HepG2 (cell line): ENCODE data around the gene BHLHA9. TPM values are rescaled to one million over a fixed set of nuclear protein-coding genes. Genes with fewer than 3 reads are reported as not detected.

ENCODE experiments used
- ATAC-seq: fragments of 200-7000 bp; cut with Tn5 transposase; 3 replicates; pipeline ENCODE4 v1.9.1; 2020; ENCODE audit warnings: mild to moderate bottlenecking, moderate library complexity
- BruUV-seq: library from RNA; stranded (reverse); fragments of 400-500 nt; replicated peaks from 2 replicates; lab custom pipeline; 2021; lab: Mats Ljungman, UMichigan
- CTCF ChIA-PET: fragments of 300-600 bp; formaldehyde crosslinking; extraction: SDS; loops from one replicate; lab custom pipeline; 2021; ENCODE audit warnings: low total read pairs, inconsistent platforms, low intra/inter-chr PET ratio; lab: Yijun Ruan, JAX
- POLR2A ChIA-PET: fragments of 350-600 bp; sonication (Branson Sonifier 250); formaldehyde crosslinking; loops from one replicate; lab custom pipeline; 2020; ENCODE audit warnings: antibody characterized with exemption, inconsistent platforms; lab: Yijun Ruan, JAX
- DNase-seq: peaks from one replicate; pipeline ENCODE4 v3.0.0-alpha.2; 2015; ENCODE audit warnings: low spot score
- FAIRE-seq: peaks from 3 replicates; lab custom pipeline; 2011; peaks lifted over from hg19 to GRCh38; lab: Jason Lieb, UNC
- H2AFZ ChIP-seq: one replicate; pipeline ENCODE4 v1.6.1; 2011; ENCODE audit warnings: low read length, inconsistent platforms
- H3K27ac ChIP-seq: fragments of 300-600 bp; 3 replicates; pipeline ENCODE4 v1.8.0; 2011; ENCODE audit warnings: mixed run types, mild to moderate bottlenecking, mixed read lengths, low read length, inconsistent platforms; ENCODE audit not compliant: insufficient read depth; ENCODE audit errors: extremely low read length
- H3K27me3 ChIP-seq, 2 experiments: fragments of 200-600 bp in 1 of 2; 2 replicates in 1 of 2; 3 replicates in 1 of 2; pipeline versions ENCODE4 v1.6.0 to v1.8.0; 2011; ENCODE audit warnings: low read length in 2 of 2, mild to moderate bottlenecking in 2 of 2, moderate library complexity in 2 of 2, inconsistent platforms in 1 of 2; ENCODE audit not compliant: insufficient read depth in 2 of 2, control insufficient read depth in 1 of 2
- H3K36me3 ChIP-seq, 2 experiments: fragments of 200-600 bp in 1 of 2; replicated peaks in 1 of 2; 2 replicates in 1 of 2; 3 replicates in 1 of 2; pipeline versions ENCODE4 v1.5.1 to v1.8.0; 2011; ENCODE audit warnings: low read length in 2 of 2, inconsistent platforms in 1 of 2; ENCODE audit not compliant: insufficient read depth in 2 of 2, control insufficient read depth in 1 of 2
- H3K4me1 ChIP-seq: 2 replicates; pipeline ENCODE4 v1.5.1; 2012; ENCODE audit warnings: low read length, inconsistent platforms; ENCODE audit not compliant: insufficient read depth
- H3K4me2 ChIP-seq: 2 replicates; pipeline ENCODE4 v1.6.0; 2011; ENCODE audit warnings: low read depth, low read length, inconsistent platforms
- H3K4me3 ChIP-seq, 3 experiments: fragments of 200-600 bp in 1 of 3; sonication (generic), shearing (Covaris generic) in 1 of 3; replicated peaks in 1 of 3; 2 replicates each; pipeline ENCODE4 v1.5.1; 2011 to 2016; ENCODE audit warnings: low read length in 3 of 3, inconsistent platforms in 2 of 3, low read depth in 2 of 3, mild to moderate bottlenecking in 2 of 3, control low read depth in 1 of 3, mixed read lengths in 1 of 3; ENCODE audit not compliant: insufficient read depth in 1 of 3
- H3K79me2 ChIP-seq: one replicate; pipeline ENCODE4 v1.6.1; 2011; ENCODE audit warnings: low read length, inconsistent platforms; ENCODE audit not compliant: insufficient read depth
- H3K9ac ChIP-seq: 2 replicates; pipeline ENCODE4 v1.6.0; 2011; ENCODE audit warnings: mild to moderate bottlenecking, low read depth, low read length, inconsistent platforms; ENCODE audit not compliant: insufficient read depth
- H3K9me3 ChIP-seq: 2 replicates; pipeline ENCODE4 v1.5.1; 2012; ENCODE audit warnings: mild to moderate bottlenecking, low read length
- H4K20me1 ChIP-seq: 2 replicates; pipeline ENCODE4 v1.6.0; 2011; ENCODE audit warnings: inconsistent platforms, mild to moderate bottlenecking, low read length, moderate library complexity; ENCODE audit not compliant: insufficient read depth
- NFATC3 ChIP-seq: sonication (generic); formaldehyde crosslinking; IDR thresholded peaks from 2 replicates; pipeline ENCODE4 v1.5.1; 2020; ENCODE audit warnings: mild to moderate bottlenecking, missing genetic modification reagents
- PBX2 ChIP-seq: IDR thresholded peaks from 2 replicates; pipeline ENCODE4 v1.6.1; 2016; ENCODE audit warnings: control low read depth
- RBFOX2 ChIP-seq: fragments of 200-400 bp; formaldehyde crosslinking; IDR thresholded peaks from 2 replicates; pipeline ENCODE4 v1.6.1; 2017; ENCODE audit warnings: low read depth, mild to moderate bottlenecking, low read length
- YEATS2 ChIP-seq: sonication (generic); formaldehyde crosslinking; IDR thresholded peaks from 2 replicates; pipeline ENCODE4 v1.4.0; 2020; ENCODE audit warnings: missing genetic modification reagents, borderline replicate concordance
- ZNF180 ChIP-seq: sonication (generic); formaldehyde crosslinking; IDR thresholded peaks from 2 replicates; pipeline ENCODE4 v1.4.0; 2020; ENCODE audit warnings: low read depth, missing genetic modification reagents, borderline replicate concordance
- ZNF225 ChIP-seq: sonication (generic); formaldehyde crosslinking; IDR thresholded peaks from 2 replicates; pipeline ENCODE4 v1.4.0; 2020; ENCODE audit warnings: mild to moderate bottlenecking, missing genetic modification reagents
- ZNF547 ChIP-seq: sonication (generic); formaldehyde crosslinking; IDR thresholded peaks from 2 replicates; pipeline ENCODE4 v1.5.1; 2020; ENCODE audit warnings: mild to moderate bottlenecking, missing genetic modification reagents
- ZNF782 ChIP-seq: sonication (generic); formaldehyde crosslinking; IDR thresholded peaks from 2 replicates; pipeline ENCODE4 v1.4.0; 2020; ENCODE audit warnings: missing genetic modification reagents, mild to moderate bottlenecking, borderline replicate concordance
- WGBS: methylation state at CpG from one replicate; pipeline ENCODE4 v1.1.6; 2017; ENCODE audit warnings: low lambda C conversion rate; 5-methylcytosine and 5-hydroxymethylcytosine counted together
- in situ Hi-C: cut with HindIII; loops from 2 replicates; pipeline ENCODE4 v1.10.0; 2017; ENCODE audit warnings: low pct_unique_long_range_greater_than_20kb; ENCODE audit not compliant: extremely low pct_ligation_motif_present
- intact Hi-C: fragments of 100-400 bp; cut with micrococcal nuclease; formaldehyde crosslinking; loops from one replicate; pipeline ENCODE4 v1.10.0; 2022; ENCODE audit not compliant: unreplicated experiment
- polyA plus RNA-seq, 8 experiments: library from polyadenylated mRNA; depleted of rRNA in 3 of 8; stranded (reverse) in 7 of 8; unstranded in 1 of 8; fragments of >200 nt; fragmentation: Illumina TruSeq in 4 of 8; extraction: Trizol in 4 of 8; gene quantifications; 2 replicates each; pipeline versions ENCODE4 v1.2.1 to v1.2.3, GENCODE V29; 2011 to 2016; ENCODE audit warnings: low read depth in 4 of 8, missing spikeins in 1 of 8, mixed read lengths in 1 of 8; ENCODE audit not compliant: insufficient read depth in 1 of 8
- total RNA-seq, 5 experiments: library from RNA; depleted of rRNA; stranded (reverse); fragments of >200 nt; fragmentation: Illumina TruSeq; extraction: Trizol; gene quantifications; 2 replicates each; pipeline ENCODE4 v1.2.3, GENCODE V29; 2016; ENCODE audit warnings: low read depth in 1 of 5
- TF ChIP-seq, protein P1 (sequence below), 2 experiments: fragments of 450-650 bp in 1 of 2; sonication (generic) in 1 of 2; formaldehyde crosslinking in 1 of 2; IDR thresholded peaks; 2 replicates each; pipeline versions ENCODE4 v1.6.1 to v1.8.0; 2016 to 2022; ENCODE audit warnings: antibody characterized with exemption in 1 of 2, mild to moderate bottlenecking in 1 of 2, missing genetic modification reagents in 1 of 2
- TF ChIP-seq, protein P2 (sequence below): sonication (generic); formaldehyde crosslinking; IDR thresholded peaks from 2 replicates; pipeline ENCODE4 v1.5.1; 2020; ENCODE audit warnings: mild to moderate bottlenecking, moderate library complexity, missing genetic modification reagents

Gene BHLHA9
- total and polyA plus RNA-seq, 2 of the 13 experiments (the other 11 are each of a cell fraction or from before 2014, with no cell fraction given), result not detected

DNA sequence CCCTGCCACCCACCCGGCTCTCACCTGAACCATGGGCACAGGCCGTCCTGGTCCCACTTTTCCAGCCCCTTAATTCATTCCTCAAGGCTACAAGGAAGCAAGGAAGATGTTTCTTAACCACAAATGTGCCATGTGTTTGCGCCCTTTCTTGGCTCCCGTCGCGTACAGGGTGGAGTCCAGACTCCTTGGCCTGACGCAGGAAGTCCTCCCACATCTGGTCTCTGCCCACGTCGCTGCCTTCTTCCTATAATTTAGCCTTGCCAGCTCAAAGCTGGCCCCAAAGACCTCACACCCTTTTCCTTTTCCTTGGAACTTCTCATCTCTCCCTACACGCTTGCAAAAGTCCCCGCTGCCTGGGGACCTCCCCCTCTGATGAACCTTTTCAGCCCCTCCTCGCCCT lies 38.8 kb upstream of the BHLHA9 start:
- POLR2A ChIA-PET, result no interaction called here
- FAIRE-seq, result no peak
- no peak for TF ChIP-seq YEATS2 (CRISPR knock-in tag)
- TF ChIP-seq, protein P1, sequence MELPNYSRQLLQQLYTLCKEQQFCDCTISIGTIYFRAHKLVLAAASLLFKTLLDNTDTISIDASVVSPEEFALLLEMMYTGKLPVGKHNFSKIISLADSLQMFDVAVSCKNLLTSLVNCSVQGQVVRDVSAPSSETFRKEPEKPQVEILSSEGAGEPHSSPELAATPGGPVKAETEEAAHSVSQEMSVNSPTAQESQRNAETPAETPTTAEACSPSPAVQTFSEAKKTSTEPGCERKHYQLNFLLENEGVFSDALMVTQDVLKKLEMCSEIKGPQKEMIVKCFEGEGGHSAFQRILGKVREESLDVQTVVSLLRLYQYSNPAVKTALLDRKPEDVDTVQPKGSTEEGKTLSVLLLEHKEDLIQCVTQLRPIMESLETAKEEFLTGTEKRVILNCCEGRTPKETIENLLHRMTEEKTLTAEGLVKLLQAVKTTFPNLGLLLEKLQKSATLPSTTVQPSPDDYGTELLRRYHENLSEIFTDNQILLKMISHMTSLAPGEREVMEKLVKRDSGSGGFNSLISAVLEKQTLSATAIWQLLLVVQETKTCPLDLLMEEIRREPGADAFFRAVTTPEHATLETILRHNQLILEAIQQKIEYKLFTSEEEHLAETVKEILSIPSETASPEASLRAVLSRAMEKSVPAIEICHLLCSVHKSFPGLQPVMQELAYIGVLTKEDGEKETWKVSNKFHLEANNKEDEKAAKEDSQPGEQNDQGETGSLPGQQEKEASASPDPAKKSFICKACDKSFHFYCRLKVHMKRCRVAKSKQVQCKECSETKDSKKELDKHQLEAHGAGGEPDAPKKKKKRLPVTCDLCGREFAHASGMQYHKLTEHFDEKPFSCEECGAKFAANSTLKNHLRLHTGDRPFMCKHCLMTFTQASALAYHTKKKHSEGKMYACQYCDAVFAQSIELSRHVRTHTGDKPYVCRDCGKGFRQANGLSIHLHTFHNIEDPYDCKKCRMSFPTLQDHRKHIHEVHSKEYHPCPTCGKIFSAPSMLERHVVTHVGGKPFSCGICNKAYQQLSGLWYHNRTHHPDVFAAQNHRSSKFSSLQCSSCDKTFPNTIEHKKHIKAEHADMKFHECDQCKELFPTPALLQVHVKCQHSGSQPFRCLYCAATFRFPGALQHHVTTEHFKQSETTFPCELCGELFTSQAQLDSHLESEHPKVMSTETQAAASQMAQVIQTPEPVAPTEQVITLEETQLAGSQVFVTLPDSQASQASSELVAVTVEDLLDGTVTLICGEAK (IDR thresholded peaks at IDR 0.05), result no peak
- TF ChIP-seq, protein P1 (CRISPR knock-in tag; IDR thresholded peaks at IDR 0.05), result no peak
- no peak for TF ChIP-seq ZNF782 (CRISPR knock-in tag)
- TF ChIP-seq, protein P2, sequence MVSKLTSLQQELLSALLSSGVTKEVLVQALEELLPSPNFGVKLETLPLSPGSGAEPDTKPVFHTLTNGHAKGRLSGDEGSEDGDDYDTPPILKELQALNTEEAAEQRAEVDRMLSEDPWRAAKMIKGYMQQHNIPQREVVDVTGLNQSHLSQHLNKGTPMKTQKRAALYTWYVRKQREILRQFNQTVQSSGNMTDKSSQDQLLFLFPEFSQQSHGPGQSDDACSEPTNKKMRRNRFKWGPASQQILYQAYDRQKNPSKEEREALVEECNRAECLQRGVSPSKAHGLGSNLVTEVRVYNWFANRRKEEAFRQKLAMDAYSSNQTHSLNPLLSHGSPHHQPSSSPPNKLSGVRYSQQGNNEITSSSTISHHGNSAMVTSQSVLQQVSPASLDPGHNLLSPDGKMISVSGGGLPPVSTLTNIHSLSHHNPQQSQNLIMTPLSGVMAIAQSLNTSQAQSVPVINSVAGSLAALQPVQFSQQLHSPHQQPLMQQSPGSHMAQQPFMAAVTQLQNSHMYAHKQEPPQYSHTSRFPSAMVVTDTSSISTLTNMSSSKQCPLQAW (CRISPR knock-in tag), result no peak
- TF ChIP-seq ZNF547 (CRISPR knock-in tag), result no peak
- no peak for TF ChIP-seq NFATC3 (CRISPR knock-in tag)
- no peak for TF ChIP-seq PBX2 (CRISPR knock-in tag)
- TF ChIP-seq RBFOX2, result no peak
- TF ChIP-seq ZNF225 (CRISPR knock-in tag), result no peak
- no peak for TF ChIP-seq ZNF180 (CRISPR knock-in tag)

More for the DNA sequence above, 38.8 kb upstream of the BHLHA9 start:
- Histone ChIP-seq H3K27ac (no peak overlapping the region), H3K4me3 (no peak overlapping the region), H4K20me1 (peaks cover 6% of the 10 kb centered on the region; the same call in 1 of the 2 replicates), H3K36me3 (no peaks in the 10 kb centered on the region), H3K9me3 (no peaks in the 10 kb centered on the region), H2AFZ (no peak overlapping the region), H3K4me2 (no peak overlapping the region), H3K4me1 (0 out of 2 replicates have a peak, but pooled peaks cover 6% of the 10 kb centered on the region), H3K9ac (no peak overlapping the region), H3K79me2 (no peaks in the 10 kb centered on the region), H3K27me3 (peaks cover 9 to 47% of the 10 kb centered on the region in 2 experiments)
- no TSS peak for BruUV-seq
- 34% methylated on average over 12 of the region's 12 CpGs for WGBS
- CTCF ChIA-PET, result no interaction called here
- in situ Hi-C loops, result no loop called here
- intact Hi-C loops, result no loop called here
- ATAC-seq (no peak), DNase-seq (no peak)
